ENCODE results near the gene SHB. TPM values are rescaled to one million over a fixed set of nuclear protein-coding genes. Genes with fewer than 3 reads are reported as not detected.
"Not testable (repeated sequence)": the region's sequence is repeated elsewhere in the genome, so short reads cannot be mapped to it uniquely, and the experiment has no call there.

Gene SHB
- total and polyA plus RNA-seq, 2 of the 8 experiments (the other 6 are each of a cell fraction or from before 2014, with no cell fraction given), result 4.1 to 12.6 TPM

GRCh38 chr9:38046661-38047300 is 22.2 kb downstream of the SHB start (continued):
- TF ChIP-seq TAF1 (IDR thresholded peaks at IDR 0.05; ENCODE audit: low read depth, low read length), result no peak

DNA sequence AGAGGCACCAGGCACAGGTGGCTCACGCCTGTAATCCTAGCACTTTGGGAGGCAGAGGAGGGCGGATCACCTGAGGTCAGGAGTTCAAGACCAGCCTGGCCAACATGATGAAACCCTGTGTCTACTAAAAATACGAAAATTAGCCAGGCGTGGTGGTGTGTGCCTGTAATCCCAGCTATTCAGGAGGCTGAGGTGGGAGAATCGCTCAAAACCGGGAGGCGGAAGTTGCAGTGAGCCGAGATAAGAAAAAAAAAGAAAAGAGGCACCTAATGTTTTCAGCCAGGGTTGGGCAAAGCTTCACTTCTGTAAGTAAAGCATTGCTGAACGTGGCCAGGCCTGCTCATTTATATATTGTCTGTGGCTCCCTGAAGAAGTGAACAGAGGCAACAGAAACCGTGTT is 23.1 kb downstream of the SHB start:
- WGBS, 2 experiments (ENCODE audit: extremely low coverage in 1 of 2, insufficient coverage in 1 of 2, insufficient read length in 1 of 2, insufficient replicate concordance in 2 of 2, low coverage in 1 of 2, low lambda C conversion rate in 2 of 2, missing lambda C conversion rate in 1 of 2), result 90% methylated on average over 10 of the region's 10 CpGs; no CpG with 5 or more reads in 1 of the 2 experiments
- CTCF ChIA-PET (ENCODE audit: partially characterized antibody), result interaction anchor here (1.1 to 1.5 kb wide), 4 partner anchors 8 to 77 kb away, joined by 3 to 7 read pairs (median 4); no protein-coding TSS in a partner anchor
- H2AK5ac ChIP-seq (ENCODE audit: low read depth, low read length); H3K79me1 ChIP-seq (ENCODE audit: low read depth, low read length); H2BK15ac ChIP-seq (ENCODE audit: low read length); POLR2A ChIA-PET (ENCODE audit: partially characterized antibody); H3K4me2 ChIP-seq (ENCODE audit: insufficient read depth in 1 of 2, low read depth in 2 of 2, low read length in 2 of 2); H2BK120ac ChIP-seq (replicated peaks; ENCODE audit: low read depth, low read length); FAIRE-seq; H3K27ac ChIP-seq (ENCODE audit: low read depth, low read length); DNase-seq (ENCODE audit: low read depth in 1 of 2, low spot score in 2 of 2); H4K8ac ChIP-seq (ENCODE audit: extremely low read depth, insufficient read depth, low read length); H2AFZ ChIP-seq (ENCODE audit: low read length); H3K23ac ChIP-seq (ENCODE audit: insufficient read length); H4K20me1 ChIP-seq (replicated peaks in 1 of 2; ENCODE audit: control insufficient read depth in 1 of 2, insufficient read depth in 2 of 2, low read length in 2 of 2); H3K9ac ChIP-seq (replicated peaks in 1 of 4; ENCODE audit: extremely low read depth in 1 of 4, low read depth in 3 of 4, low read length in 3 of 4); H3K9me3 ChIP-seq (ENCODE audit: insufficient read depth in 2 of 2, low read depth in 1 of 2, low read length in 1 of 2); H3K23me2 ChIP-seq (ENCODE audit: low read depth, low read length); H3K27me3 ChIP-seq (replicated peaks in 1 of 4; ENCODE audit: control insufficient read depth in 3 of 4, extremely low read depth in 1 of 4, insufficient read depth in 3 of 4, low read length in 3 of 4); H3K4ac ChIP-seq (replicated peaks; ENCODE audit: insufficient read length, low read depth, low read length); H4K91ac ChIP-seq (replicated peaks; ENCODE audit: insufficient read length, low read length); H3K18ac ChIP-seq (ENCODE audit: extremely low read depth, low read length); H3K14ac ChIP-seq (ENCODE audit: insufficient read length); H2BK20ac ChIP-seq (ENCODE audit: low read length); H3K56ac ChIP-seq (replicated peaks; ENCODE audit: insufficient read length, low read depth, low read length); H4K5ac ChIP-seq (ENCODE audit: insufficient read length, low read depth, low read length); H2BK12ac ChIP-seq (ENCODE audit: low read depth, low read length); H3K4me3 ChIP-seq (ENCODE audit: extremely low read depth in 1 of 4, insufficient read depth in 2 of 4, low read depth in 3 of 4, low read length in 4 of 4); H3K36me3 ChIP-seq (ENCODE audit: control insufficient read depth in 2 of 4, insufficient read depth in 4 of 4, low read length in 3 of 4): not testable (repeated sequence)
- Histone ChIP-seq H3K4me1 (replicated peaks in 1 of 4; ENCODE audit: control insufficient read depth in 3 of 4, insufficient read depth in 4 of 4, low read length in 3 of 4) (peaks cover 12 to 30% (median 20%) of the 10 kb centered on the region in 4 experiments), H3K79me2 (ENCODE audit: control insufficient read depth in 1 of 2, insufficient read depth in 2 of 2, low read length in 2 of 2) (peaks cover 0 to 29% of the 10 kb centered on the region in 2 experiments; a peak in 2 of 4 replicates), H2BK5ac (ENCODE audit: low read depth, low read length) (peak overlapping the region; percentile 22; the same call in 1 of the 2 replicates)
